ENCODE data around the gene ST7.

Gene ST7

DNA sequence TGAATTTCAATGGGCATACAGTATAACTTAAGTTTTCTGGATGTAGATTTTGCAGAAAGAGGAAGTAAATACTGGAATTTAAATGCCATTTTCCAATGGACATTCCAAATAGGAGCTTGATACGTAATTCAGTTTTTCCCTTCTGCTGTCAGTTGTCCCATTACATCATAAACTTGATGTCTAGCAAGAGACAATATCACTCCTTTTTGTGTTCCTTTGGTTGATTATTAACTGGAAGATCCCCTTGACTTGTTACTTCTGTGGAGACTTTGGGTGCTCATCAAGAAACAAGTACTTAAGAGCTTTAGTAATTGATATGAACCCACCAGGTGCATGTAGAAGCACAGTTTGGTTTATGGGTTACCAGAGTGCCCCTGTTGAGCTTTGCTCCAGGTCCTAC is 116.1 kb downstream of the ST7 start:
- no peak for DNase-seq

DNA sequence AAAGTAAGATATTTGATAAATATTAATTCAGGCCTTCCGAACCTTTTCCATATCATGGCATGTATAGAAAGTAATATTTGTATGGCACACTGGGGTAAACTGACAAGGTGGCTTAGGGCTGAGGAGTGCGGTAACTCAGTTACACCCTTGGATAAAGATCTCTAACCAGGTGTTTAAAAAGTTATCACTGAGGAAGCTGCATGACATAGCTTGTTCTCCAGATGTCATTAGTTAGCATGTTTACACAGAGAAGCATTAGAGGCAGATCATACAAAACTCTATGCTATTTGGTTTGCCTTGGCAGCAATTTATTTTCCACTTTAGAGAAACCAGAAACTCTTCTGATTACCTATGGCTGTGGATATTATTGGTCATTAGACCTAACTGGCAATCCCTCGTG is 118.2 kb downstream of the ST7 start:
- peak; percentile 35 for DNase-seq

DNA sequence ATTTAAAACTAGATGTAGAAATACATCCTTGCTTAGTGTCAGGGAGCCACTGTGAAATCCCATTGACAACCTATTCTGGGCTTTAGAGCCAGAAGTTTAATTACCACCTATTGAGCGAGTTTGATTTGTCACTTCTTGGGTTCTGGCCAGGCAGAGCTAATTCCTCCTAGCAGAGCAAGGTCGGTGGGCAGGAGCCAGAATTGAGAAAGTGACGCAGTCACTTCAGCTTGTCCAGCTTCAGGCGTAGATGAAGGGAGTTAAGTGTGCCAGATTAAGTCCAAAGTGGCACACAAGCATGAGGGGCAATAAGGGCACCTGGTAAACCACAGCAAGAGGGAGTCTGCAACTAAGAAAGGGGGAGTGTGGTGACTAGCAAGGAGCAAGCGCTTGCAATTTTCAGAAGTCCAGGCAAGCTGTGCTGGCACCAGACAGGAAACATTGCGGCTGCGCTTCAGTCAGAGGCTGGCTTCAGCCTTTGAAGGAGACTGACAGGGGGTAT is 119.4 kb downstream of the ST7 start:
- no peak for DNase-seq

DNA sequence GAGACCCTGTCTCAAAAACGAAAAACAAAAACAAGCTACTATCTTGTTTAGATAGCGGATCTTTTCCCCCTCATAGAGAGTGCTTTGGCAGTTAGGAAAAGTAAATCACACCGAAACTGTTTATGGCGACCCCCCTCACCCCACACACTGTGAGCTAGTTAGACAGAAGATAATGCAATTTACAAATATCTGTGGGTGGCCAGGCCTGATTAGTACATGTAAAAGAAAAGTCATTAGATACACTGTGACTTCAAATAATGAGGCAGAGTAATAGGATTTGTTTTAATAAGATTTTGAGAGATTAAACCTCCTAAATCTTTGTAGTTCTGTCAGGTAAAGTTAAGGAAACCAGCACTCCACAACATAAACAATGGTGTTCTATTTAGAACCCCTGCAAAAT is 121.1 kb downstream of the ST7 start:
- DNase-seq: no peak

DNA sequence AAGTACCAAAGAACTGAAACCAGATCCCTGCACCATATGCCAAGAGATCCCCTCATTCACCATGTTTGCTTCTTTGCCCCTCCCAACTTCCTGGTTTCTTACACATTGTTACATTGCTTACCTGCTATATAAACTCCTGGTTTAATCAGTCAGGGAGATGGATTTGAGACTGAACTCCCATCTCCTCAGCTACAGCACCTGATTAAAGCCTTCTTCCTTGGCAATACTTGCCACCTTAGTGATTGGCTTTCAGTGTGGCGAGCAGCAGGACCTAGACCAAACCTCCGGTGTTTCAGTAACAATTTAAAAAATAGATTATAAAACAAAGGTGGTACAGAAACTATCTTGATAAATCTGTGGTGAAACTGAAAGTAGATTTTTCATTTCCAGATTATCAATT is 122.6 kb downstream of the ST7 start:
- DNase-seq: peak; percentile 33

DNA sequence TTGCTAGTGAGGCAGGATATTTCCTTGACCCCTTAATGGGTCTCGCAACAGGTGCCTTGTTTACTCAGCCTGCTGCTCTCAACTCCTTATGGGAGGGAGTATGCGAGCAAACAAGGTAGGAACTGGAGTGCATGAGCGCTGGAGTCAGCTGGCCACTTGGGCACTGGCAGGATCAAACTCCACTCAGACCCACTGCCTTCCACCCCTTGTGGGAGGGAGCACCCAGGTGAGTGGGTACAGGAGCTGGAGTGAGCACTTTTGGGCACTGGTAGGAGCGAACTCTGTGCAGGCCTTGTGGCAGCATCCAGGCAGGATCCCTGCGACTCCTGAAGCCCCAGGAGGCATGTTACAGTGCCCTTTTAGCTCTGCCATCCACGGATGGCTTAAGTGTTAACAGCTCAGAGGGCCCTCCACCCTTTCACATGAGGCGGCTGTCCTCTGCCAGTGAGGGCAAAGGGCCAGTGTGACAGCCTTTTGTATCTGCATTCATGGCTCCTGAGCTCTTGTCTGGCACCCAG is 123.2 kb downstream of the ST7 start:
- no peak for DNase-seq

DNA sequence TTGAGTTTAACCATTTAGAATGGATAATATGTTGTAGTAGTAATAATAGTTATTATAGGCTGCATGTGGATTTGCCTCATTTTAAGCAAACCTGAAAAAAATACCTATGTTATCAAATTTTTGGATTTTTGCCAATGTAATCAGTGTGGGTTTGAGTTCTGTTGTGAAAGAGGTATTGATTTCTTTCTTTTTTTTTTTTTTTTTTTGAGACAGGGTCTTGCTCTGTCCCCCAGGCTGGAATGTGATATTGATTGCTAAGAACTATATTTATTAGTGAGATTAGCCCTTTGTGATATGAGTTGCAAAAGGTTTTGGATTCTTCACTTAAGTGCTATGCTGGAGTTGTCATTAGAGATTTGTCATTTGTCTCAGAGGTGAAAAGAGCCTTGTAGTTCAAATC is 124.4 kb downstream of the ST7 start:
- no peak for DNase-seq

DNA sequence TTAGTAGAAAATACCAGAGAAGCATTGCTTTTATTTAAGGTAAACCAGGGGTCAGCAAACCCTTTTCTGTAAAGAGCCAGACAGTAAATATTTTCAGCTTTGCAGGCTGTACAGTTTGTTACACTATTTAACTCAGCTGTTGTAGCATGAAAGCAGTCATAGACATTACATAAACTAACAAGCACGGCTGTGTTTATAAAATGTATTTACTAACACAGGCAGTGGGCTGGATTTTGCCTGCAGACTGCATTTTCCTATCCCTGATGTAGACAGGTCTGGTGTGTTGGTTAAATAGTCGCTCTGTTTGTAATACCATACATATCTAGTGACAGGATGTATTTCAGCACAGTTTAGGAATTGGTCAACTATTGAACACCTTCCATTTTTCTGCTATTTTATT is 129.3 kb downstream of the ST7 start:
- DNase-seq: no peak

DNA sequence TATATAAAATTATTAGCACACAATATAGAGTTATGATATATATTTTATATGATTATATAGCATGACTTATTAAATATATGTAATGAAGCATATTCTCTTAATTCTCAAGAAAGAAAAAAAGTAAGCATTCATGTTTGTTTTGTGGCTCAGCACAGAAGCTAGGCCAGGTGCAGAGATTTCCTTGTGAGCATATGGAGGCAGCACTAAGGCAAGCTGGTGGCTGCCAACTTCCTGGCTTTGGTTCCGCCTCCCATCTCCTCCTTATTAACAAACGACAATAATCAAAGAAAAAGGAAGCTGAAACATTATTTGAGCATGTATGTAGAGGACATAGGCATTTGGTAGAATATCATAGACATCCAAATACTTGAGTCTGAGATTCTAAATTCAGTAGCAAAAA is 130.3 kb downstream of the ST7 start:
- DNase-seq: peak; percentile 43

DNA sequence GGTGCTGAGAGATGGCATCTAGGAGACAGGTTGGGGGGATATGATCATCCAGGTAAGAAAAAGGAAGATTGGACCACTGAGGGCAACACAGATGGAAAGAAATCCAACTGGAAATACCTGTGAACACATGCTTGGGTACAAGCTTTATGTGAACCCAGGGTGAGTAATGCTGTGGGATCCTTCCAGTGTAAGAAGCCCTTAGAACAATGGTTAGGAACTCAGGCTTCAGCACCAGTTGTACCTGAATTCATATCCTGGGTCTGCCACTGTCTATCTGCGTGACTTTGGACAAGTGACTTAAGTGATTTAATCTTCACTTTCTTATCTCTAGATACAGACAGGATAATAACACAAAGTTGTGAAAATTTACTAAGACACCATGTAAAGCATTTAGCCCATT is 131.0 kb downstream of the ST7 start:
- DNase-seq: no peak

DNA sequence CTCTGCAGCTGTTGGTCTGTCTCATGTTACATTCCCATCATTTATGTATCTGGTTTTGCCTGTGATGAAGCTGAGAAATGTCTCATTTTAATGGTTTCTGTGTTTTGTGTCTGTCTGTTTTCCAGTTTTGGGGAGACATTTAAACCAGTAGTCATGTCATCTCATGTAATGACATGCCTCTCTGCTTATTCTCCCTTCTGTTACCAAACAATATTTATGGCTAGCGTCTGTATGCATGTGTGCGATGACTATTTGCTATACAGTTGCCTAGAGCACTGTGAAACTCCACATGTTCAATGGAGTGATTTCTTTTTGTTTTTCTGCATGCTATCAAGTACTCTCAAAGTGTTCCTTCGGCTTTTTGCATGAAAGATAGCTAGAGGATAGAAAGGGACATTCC is 132.0 kb downstream of the ST7 start:
- peak; percentile 58 for DNase-seq

DNA sequence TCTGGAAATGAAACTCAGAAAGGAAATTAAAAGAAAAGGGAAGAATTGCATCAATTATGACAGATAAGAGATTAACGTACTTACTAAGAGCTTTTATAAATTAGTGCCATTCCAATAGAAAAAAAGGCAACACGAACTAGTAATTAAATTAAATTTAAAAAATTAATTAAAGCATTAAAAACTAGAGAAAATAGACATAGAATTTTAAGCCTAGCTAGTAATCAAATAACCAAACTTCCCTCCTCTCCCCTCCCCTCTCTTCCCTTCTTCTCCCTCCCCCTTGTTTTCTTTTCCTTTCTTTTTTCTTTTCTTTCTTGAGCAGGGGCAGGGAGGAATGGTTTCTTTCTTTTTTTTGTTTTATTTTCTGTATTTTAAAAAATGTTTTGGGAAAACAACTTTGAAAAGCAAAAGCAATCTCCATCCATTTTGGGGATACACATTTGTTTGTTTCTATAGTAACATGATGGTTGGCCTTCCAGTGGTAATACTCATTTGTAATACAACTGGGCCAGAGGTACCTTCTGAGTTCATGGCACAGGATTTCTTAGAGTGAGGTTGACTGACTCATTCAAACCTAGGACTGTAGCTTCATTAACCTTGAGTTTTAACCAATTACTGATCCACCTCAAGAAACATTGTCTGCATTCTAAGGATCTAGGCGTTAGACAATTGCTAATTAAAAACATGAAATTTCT is 132.6 kb downstream of the ST7 start:
- no peak for DNase-seq

DNA sequence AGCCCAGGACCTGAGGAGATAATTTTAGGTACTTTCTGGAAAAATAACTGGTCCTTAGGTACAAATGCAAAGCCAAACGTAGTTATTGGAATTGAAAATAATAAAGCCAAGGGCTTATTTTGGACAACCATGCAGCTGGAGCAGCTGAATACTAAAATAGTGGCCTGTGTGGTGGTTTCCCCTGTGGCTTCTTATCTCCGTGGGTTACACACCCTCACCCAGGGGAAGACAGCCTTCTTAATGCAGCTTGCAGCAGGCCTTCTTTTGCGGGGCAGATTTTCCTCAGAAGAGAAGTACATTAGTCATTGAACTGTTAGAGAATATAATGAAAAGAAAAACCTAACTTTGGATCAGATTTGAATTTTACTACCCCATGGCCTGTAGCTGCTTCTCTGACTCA is 133.5 kb downstream of the ST7 start:
- no peak for DNase-seq

DNA sequence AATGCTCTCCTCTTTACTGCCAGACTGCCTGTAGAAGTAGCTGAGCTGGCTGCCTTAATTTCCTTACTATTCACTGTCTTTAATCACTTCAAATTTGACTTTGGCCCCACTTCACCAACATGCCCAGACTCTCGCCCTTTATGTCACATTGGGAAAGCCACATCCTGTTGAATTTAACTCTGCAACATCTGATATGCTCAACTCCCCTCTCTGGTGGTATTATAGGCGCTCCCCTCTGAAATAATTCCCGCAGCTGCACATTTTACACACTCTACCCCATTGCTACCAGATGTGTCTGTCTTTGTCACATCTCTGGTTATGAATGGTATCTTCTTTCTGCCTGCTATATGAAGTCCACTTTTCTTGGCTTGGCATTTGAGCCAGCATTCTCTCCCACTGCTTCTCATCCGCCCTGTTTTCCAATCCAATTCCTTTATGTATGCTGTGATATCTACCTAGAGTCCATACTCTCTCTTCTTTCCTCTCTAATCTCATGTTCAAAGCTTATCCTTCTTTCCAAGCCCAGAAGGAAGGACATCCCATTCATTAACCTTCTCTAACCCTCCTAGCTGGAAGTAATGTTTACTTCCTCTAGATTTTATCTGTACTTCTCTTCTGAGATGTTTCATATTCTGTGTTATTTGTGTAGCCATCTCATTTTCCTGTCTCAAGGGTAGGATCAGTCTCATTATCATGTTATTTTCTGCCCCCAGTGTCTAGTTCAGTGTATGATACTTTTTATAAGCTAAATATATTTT is 134.5 kb downstream of the ST7 start:
- DNase-seq: no peak

DNA sequence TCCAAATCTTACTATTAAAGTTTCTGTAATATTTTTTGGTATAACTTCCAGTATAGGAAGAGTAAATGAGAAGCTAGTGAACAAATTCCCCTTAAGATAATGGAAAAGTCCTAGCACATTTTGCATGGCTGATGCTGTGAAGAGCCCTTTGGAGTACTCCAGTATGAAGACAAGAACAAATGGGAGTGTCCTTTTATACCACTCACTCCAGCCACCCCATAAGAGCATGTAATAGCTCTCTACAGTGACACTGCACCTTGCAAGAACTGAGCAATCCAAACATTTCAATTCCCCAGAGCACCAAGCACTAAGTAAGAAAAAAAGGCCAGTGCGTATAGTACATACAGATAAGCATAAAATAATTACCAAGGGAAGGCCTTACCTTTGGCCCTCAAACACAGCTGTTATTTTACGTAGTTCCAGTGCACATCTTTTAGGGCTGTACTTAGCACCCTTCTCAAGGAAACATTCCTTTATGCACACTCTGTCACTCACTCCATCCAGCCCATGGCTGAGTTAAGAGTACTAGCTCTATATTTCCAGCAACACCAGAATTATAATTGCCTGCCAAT is 135.4 kb downstream of the ST7 start:
- DNase-seq: no peak

DNA sequence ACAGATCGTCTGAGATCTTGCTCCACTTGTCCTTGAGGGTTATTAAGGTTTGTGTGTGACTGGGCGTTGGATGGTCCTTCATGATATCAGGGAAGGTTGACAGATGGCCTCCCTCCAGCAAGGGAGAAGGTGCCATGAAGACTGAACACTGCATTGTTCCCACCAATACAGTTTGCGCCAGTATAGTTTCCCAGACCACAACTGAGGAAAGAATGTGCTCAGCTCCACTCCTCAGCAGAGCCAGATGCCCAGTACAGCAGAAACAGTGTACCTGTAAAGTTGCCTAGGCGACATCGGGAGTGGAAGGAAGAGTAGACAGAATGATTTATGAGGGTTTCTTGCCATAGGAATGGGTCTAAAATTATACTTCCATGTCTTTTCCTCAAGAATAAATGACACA is 137.5 kb downstream of the ST7 start:
- peak; percentile 64 for DNase-seq

DNA sequence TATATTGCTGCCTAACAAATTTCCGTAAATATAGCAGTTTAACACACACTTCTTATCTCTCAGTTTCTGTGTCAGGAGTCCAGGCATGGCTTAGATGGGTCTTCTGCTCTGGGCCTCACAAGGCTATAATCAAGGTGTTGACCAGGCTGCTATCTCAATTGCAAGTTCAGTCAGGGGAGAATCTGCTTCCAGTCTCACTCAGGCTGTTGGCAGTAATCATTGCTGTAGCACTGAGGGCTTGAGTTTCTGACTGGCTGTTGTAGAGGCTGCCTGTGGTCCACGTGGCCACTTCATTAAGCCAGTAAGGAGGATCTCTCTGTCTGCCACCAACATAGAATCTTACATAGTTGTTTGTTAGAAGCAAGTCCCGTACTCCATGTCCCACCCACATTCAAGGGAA is 138.4 kb downstream of the ST7 start:
- DNase-seq: no peak

DNA sequence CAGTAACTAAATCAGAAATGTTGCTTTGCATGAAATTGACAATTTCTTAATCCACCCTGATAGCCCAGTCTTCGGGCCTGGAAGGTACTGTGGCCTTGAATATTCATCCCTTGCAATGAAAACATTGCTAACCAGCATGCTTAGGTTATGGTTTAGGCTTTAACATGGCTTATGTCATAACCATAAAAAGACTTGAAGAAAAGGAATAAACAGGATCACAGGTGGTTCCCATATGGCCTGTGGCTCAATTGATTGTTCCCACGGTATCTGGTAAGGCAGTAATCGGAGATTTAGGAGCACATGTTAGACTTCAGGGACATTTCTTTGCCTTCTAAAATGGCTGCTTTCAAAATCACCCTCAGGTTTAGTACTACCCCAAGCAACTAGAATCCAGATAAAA is 139.5 kb downstream of the ST7 start:
- DNase-seq: peak; percentile 57

DNA sequence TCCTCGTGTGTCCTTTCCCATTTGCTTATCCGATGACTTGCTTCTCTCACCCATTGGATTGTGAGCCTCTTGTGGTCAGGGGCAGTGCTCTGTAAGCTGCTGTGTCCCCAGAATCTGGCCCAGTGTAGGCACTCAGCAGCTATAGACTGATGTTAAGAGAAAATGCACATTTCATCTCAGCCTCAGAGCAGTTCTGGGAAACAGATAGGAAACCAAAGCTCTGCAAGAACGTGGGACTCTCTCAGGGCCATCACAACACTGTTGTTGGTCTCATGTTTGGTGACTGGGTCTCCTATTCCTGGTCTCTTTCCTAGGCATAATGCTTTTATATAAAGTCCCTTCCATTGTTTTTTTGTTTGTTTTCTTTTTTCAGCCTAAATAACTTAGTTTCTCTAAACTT is 141.2 kb downstream of the ST7 start:
- no peak for DNase-seq

DNA sequence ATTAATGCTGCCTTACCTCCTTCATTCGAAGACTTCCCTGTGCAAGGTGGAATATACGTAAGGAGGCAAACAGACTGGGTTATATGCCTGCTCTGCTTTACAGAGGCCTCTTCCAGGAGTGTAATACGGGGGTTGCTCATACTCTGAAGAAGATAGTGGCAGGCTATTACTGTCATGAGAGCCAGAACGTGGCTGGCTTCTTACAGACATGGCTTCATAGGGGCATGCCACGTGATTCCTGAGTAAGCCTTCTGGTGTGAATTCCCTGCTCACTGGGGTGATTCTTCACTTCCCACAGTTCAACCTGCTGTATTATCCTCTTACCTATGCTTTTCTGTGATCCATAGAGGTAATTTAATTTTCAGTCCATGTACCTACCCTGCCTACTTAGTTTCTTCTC is 141.8 kb downstream of the ST7 start:
- DNase-seq: no peak

DNA sequence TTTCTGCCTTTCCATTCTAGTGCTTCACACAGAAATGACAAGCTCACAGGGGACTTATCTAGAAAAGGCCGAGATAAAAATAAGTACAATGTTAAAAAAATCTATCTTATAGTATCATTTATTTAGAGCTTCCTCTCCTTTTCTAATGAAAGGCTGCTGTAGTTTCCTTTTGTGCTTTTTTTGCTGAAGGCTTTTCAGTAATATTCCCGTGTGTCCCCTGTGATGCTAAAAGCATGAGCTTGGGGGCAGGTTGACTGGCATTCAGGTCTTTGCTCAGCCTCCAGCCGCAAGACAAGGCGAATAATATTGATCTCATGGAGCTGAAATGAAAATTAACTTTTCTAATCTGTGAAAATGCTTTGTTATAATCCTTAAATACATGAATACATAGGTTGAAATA is 143.0 kb downstream of the ST7 start:
- DNase-seq: no peak

DNA sequence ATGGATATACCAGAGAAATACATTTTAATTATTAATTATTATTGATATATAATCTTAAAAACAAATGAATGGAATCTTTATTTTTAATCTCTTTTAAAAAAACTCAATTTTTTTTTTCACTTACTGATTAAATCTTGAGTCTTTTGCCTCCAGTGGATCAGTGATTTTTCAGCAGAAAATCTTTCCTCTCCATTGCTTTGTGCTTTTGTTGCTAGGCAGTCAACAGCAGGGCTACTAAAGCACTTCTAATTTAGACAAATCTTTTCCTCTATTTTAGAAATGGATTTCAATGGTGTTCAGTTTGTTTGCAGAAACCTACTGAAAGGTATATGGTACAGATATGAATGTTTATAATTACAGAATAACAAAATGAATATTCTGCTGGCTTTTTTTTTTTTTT is 143.6 kb downstream of the ST7 start:
- DNase-seq: no peak

DNA sequence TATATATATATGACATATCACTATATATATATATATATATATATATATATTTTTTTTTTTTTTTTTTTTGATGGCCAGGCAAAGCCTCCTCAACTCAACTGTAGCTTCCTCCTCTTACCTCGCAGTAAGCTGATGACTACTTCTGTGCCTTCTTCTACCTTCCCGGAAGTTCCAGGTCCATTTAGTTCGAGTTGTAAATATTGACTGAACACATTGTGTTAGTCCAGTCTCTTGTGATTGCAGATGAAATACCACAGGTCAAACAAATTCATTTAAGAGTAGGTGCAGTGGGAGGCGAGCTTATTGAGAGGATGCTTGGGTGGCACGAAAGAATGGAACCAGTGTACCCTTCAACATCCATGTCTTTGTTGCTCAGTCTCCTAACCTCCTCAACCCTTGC is 144.6 kb downstream of the ST7 start:
- no peak for DNase-seq

DNA sequence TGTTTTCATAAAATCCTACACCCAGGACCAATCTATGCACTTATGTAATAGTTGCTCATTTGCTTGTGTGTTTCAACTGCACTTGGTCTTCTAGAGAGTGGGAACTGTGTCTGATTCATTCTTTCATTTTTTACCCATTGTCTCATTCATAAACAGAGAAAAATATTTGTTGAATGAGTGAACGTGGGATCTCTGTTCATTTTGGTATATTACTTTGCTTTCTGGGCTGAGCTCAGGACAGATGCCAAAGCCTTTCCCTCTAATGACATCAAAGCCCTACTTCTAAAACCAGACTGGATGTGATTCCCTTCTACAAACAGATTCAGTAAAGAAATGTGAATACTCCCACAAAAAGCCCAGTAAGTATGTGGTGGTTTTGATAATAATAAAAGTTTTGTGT is 145.2 kb downstream of the ST7 start:
- no peak for DNase-seq

All from NCI-H2171 (cell line).